PFSK-1 (cell line): ENCODE data around the gene KLF2.

Source experiments
- FOXP2 ChIP-seq: optimal IDR thresholded peaks from 2 replicates; pipeline ENCODE3; 2011; ENCODE audit warnings: borderline replicate concordance, control low read depth, inconsistent platforms; ENCODE audit not compliant: insufficient read depth; ENCODE audit errors: extremely low read length, extremely low read depth
- POLR2AphosphoS5 ChIP-seq: IDR thresholded peaks from 2 replicates; pipeline ENCODE4 v1.6.1; 2012; ENCODE audit warnings: low read depth, mild to moderate bottlenecking, control low read depth, low read length, moderate library complexity
- SIN3A ChIP-seq: IDR thresholded peaks from 2 replicates; pipeline ENCODE4 v1.6.1; 2012; ENCODE audit warnings: mild to moderate bottlenecking, low read length, moderate library complexity, borderline replicate concordance; ENCODE audit not compliant: insufficient read depth

KLF2 gene

GRCh38 chr19:16377521-16377920 is 52.9 kb downstream of the KLF2 start:
- TF ChIP-seq SIN3A (no peak), POLR2AphosphoS5 (no peak), FOXP2 (no peak)
